HG02943 (cell line): Measurements from ENCODE around the gene TEKTIP1.
A peak's percentile ranks its signal among the peaks of the same experiment; 100 is the strongest.
"Not testable (repeated sequence)": the region's sequence is repeated elsewhere in the genome, so short reads cannot be mapped to it uniquely, and the experiment has no call there.

ENCODE experiments used
- ATAC-seq: cut with Tn5 transposase; IDR thresholded peaks from one replicate; pipeline ENCODE4 v1.9.1; 2021; ENCODE audit warnings: mild to moderate bottlenecking, low read depth, moderate library complexity; ENCODE audit not compliant: unreplicated experiment

The TEKTIP1 gene

GRCh38 chr19:3555653-3556422 is 16.9 kb downstream of the TEKTIP1 start:
- no peak for ATAC-seq

GRCh38 chr19:3556423-3556977 is 17.5 kb downstream of the TEKTIP1 start:
- ATAC-seq, result no peak

- peak; percentile 21 for ATAC-seq
Measured at GRCh38 chr19:3556978-3557460, 18.0 kb downstream of the TEKTIP1 start.

GRCh38 chr19:3557461-3558248 is 18.7 kb downstream of the TEKTIP1 start, which contains the start of gene MFSD12:
TSS of gene MFSD12 (minus strand) at chr19:3557586. CDS start at chr19:3557403, 183 bp downstream.
- peak; percentile 68 for ATAC-seq

- ATAC-seq, result no peak
Measured at GRCh38 chr19:3563709-3564524, 24.9 kb downstream of the TEKTIP1 start.

- ATAC-seq, result no peak
Measured at GRCh38 chr19:3565139-3565538, 26.2 kb downstream of the TEKTIP1 start.

GRCh38 chr19:3570042-3570441 is 31.1 kb downstream of the TEKTIP1 start:
- not testable (repeated sequence) for ATAC-seq

- no peak for ATAC-seq
Measured at GRCh38 chr19:3570606-3571011, 31.6 kb downstream of the TEKTIP1 start.

- ATAC-seq, result peak; percentile 79
Measured at GRCh38 chr19:3572132-3572854, 33.3 kb downstream of the TEKTIP1 start.

GRCh38 chr19:3572855-3573161 is 33.8 kb downstream of the TEKTIP1 start, which contains the start of gene HMG20B:
TSS of gene HMG20B (plus strand) at chr19:3572944. CDS start at chr19:3573310, 366 bp downstream.
- peak; percentile 2 for ATAC-seq

GRCh38 chr19:3573162-3573857 is 34.3 kb downstream of the TEKTIP1 start:
- ATAC-seq, result peak; percentile 1

GRCh38 chr19:3573858-3574637 is 35.1 kb downstream of the TEKTIP1 start:
- no peak for ATAC-seq

- no peak for ATAC-seq
Measured at GRCh38 chr19:3575260-3575741, 36.3 kb downstream of the TEKTIP1 start.

- no peak for ATAC-seq
Measured at GRCh38 chr19:3575949-3576673, 37.1 kb downstream of the TEKTIP1 start.

GRCh38 chr19:3576696-3577443 is 37.9 kb downstream of the TEKTIP1 start:
- ATAC-seq, result no peak

- ATAC-seq, result no peak
Measured at GRCh38 chr19:3577723-3578344, 38.9 kb downstream of the TEKTIP1 start.
